WTC11 (cell line): ENCODE data around the gene GOLGA6L2. TPM values are rescaled to one million over a fixed set of nuclear protein-coding genes. Genes with fewer than 3 reads are reported as not detected.
"Not testable (repeated sequence)": the region's sequence is repeated elsewhere in the genome, so short reads cannot be mapped to it uniquely, and the experiment has no call there.

Experiments
- ATAC-seq: fragments of 200-7000 bp; cut with Tn5 transposase; 2 replicates; pipeline ENCODE4 v1.10.0; 2021; ENCODE audit warnings: mild to moderate bottlenecking, moderate library complexity
- CTCF ChIA-PET: fragments of 300-600 bp; sonication (Branson Sonifier 250); formaldehyde crosslinking; loops from one replicate; lab custom pipeline; 2021; ENCODE audit warnings: antibody characterized with exemption; lab: Charles Lee
- POLR2A ChIA-PET: fragments of 350-600 bp; sonication (Branson Sonifier 250); formaldehyde crosslinking; loops from one replicate; lab custom pipeline; 2021; ENCODE audit warnings: antibody characterized with exemption; lab: Charles Lee
- DNase-seq: peaks from one replicate; pipeline ENCODE4 v3.0.0; 2021; ENCODE audit warnings: low spot score
- H3K27ac Mint-ChIP-seq: 2 replicates; pipeline ENCODE4 v1.8.0; 2021; ENCODE audit warnings: mixed read lengths
- H3K27me3 Mint-ChIP-seq: 2 replicates; pipeline ENCODE4 v1.8.0; 2021; ENCODE audit warnings: low read depth, mild to moderate bottlenecking, moderate library complexity, mixed read lengths
- H3K36me3 Mint-ChIP-seq: 2 replicates; pipeline ENCODE4 v1.8.0; 2021; ENCODE audit warnings: mixed read lengths
- H3K4me1 Mint-ChIP-seq: 2 replicates; pipeline ENCODE4 v1.8.0; 2022; ENCODE audit warnings: mixed read lengths
- H3K4me3 Mint-ChIP-seq: 2 replicates; pipeline ENCODE4 v1.8.0; 2021; ENCODE audit warnings: mild to moderate bottlenecking, moderate library complexity, mixed read lengths
- H3K9me3 Mint-ChIP-seq: 2 replicates; pipeline ENCODE4 v1.8.0; 2021; ENCODE audit warnings: mixed read lengths
- JUN ChIP-seq: sonication (generic); formaldehyde crosslinking; IDR thresholded peaks from 2 replicates; pipeline ENCODE4 v1.8.0; 2023; ENCODE audit warnings: mild to moderate bottlenecking, missing genetic modification reagents
- MYBL2 ChIP-seq: sonication (generic); formaldehyde crosslinking; IDR thresholded peaks from 2 replicates; pipeline ENCODE4 v1.8.1; 2023; ENCODE audit warnings: mild to moderate bottlenecking, moderate library complexity, missing genetic modification reagents
- NFATC4 ChIP-seq: fragments of 250-450 bp; sonication (Bioruptor Pico); IDR thresholded peaks from 2 replicates; pipeline ENCODE4 v1.9.0; 2021; ENCODE audit warnings: mild to moderate bottlenecking
- OVOL2 ChIP-seq: fragments of 250-450 bp; sonication (Bioruptor Pico); IDR thresholded peaks from 2 replicates; pipeline ENCODE4 v1.9.0; 2021; ENCODE audit warnings: mild to moderate bottlenecking, borderline replicate concordance
- RORB ChIP-seq: fragments of 250-450 bp; sonication (Bioruptor Pico); IDR thresholded peaks from 2 replicates; pipeline ENCODE4 v1.9.0; 2021; ENCODE audit warnings: mild to moderate bottlenecking
- TEAD1 ChIP-seq: sonication (generic); formaldehyde crosslinking; IDR thresholded peaks from 2 replicates; pipeline ENCODE4 v1.8.0; 2022; ENCODE audit warnings: mild to moderate bottlenecking, missing genetic modification reagents
- ZBTB21 ChIP-seq: sonication (generic); formaldehyde crosslinking; IDR thresholded peaks from 2 replicates; pipeline ENCODE4 v1.8.1; 2023; ENCODE audit warnings: mild to moderate bottlenecking, missing genetic modification reagents, borderline replicate concordance
- ZNF219 ChIP-seq: sonication (generic); formaldehyde crosslinking; IDR thresholded peaks from 2 replicates; pipeline ENCODE4 v1.8.0; 2023; ENCODE audit warnings: missing genetic modification reagents, mild to moderate bottlenecking, borderline replicate concordance
- ZNF263 ChIP-seq: sonication (generic); formaldehyde crosslinking; IDR thresholded peaks from 2 replicates; pipeline ENCODE4 v1.8.1; 2022; ENCODE audit warnings: low read depth, mild to moderate bottlenecking, moderate library complexity, missing genetic modification reagents
- ZNF281 ChIP-seq: sonication (generic); formaldehyde crosslinking; IDR thresholded peaks from 2 replicates; pipeline ENCODE4 v1.8.0; 2023; ENCODE audit warnings: mild to moderate bottlenecking, missing genetic modification reagents
- ZNF416 ChIP-seq: fragments of 250-450 bp; sonication (Bioruptor Pico); IDR thresholded peaks from 2 replicates; pipeline ENCODE4 v1.9.0; 2021; ENCODE audit warnings: mild to moderate bottlenecking, inconsistent platforms
- ZNF425 ChIP-seq: fragments of 250-450 bp; sonication (Bioruptor Pico); conservative IDR thresholded peaks from 2 replicates; pipeline ENCODE4 v1.9.0; 2021; ENCODE audit warnings: mild to moderate bottlenecking
- ZSCAN18 ChIP-seq: fragments of 250-450 bp; sonication (Bioruptor Pico); IDR thresholded peaks from 2 replicates; pipeline ENCODE4 v2.1.2; 2022; ENCODE audit warnings: mild to moderate bottlenecking, moderate library complexity
- total RNA-seq: library from RNA; stranded (reverse); gene quantifications from 3 replicates; pipeline ENCODE4 v1.2.3, GENCODE V29; 2021
- TF ChIP-seq, protein P1 (sequence below): sonication (generic); formaldehyde crosslinking; IDR thresholded peaks from 2 replicates; pipeline ENCODE4 v1.8.1; 2023; ENCODE audit warnings: mild to moderate bottlenecking, missing genetic modification reagents
- TF ChIP-seq, protein P2 (sequence below): sonication (generic); formaldehyde crosslinking; IDR thresholded peaks from 2 replicates; pipeline ENCODE4 v1.8.1; 2022; ENCODE audit warnings: mild to moderate bottlenecking, missing genetic modification reagents, moderate library complexity, borderline replicate concordance

Gene GOLGA6L2
- total RNA-seq, 1 experiment from 2014 or later: not detected

DNA sequence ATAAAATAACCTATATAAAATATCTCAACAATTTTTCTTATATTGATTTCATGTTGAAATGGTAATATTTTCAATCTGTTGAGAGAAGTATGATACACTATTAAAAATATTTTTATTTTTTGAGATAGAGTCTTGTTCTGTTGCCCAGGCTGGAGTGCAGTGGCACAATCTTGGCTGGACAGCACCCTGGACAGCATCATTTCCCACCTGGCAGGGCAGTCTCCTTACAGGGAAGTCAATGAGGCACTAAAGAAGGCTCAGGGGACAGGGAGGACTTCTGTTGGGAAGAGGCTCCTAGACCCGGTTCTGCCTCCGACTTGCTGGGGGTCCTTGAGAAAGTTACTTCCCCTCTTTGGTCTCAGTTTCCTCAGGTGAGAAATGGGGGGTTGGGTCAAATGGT is 9.4 kb downstream of the GOLGA6L2 start:
- CTCF ChIA-PET: interaction anchor here (1.1 kb wide), 1 partner anchor 21 kb away, joined by 3 read pairs; no protein-coding TSS in a partner anchor
- no peaks in the 10 kb centered on the region for H3K4me1 Mint-ChIP-seq
- ATAC-seq: no peak
- peaks cover 23% of the 10 kb centered on the region for H3K36me3 Mint-ChIP-seq
- TF ChIP-seq OVOL2 (CRISPR knock-in tag): no peak
- no peak for TF ChIP-seq ZNF219 (CRISPR knock-in tag)
- no peak for TF ChIP-seq ZNF416 (CRISPR knock-in tag)
- TF ChIP-seq MYBL2 (CRISPR knock-in tag): no peak
- no peak for TF ChIP-seq ZSCAN18 (CRISPR knock-in tag)
- no peak for TF ChIP-seq NFATC4 (CRISPR knock-in tag)
- TF ChIP-seq ZNF281: no peak
- TF ChIP-seq ZBTB21 (CRISPR knock-in tag): no peak
- TF ChIP-seq ZNF425 (CRISPR knock-in tag): no peak
- TF ChIP-seq, all 79 proteins: peak for 0
- DNase-seq: no peak
- peaks cover 9% of the 10 kb centered on the region; the same call in 1 of the 2 replicates for H3K27me3 Mint-ChIP-seq
- POLR2A ChIA-PET: no interaction called here
- H3K27ac Mint-ChIP-seq: no peak overlapping the region
- H3K9me3 Mint-ChIP-seq: peaks cover 25% of the 10 kb centered on the region
- H3K4me3 Mint-ChIP-seq: no peak overlapping the region

DNA sequence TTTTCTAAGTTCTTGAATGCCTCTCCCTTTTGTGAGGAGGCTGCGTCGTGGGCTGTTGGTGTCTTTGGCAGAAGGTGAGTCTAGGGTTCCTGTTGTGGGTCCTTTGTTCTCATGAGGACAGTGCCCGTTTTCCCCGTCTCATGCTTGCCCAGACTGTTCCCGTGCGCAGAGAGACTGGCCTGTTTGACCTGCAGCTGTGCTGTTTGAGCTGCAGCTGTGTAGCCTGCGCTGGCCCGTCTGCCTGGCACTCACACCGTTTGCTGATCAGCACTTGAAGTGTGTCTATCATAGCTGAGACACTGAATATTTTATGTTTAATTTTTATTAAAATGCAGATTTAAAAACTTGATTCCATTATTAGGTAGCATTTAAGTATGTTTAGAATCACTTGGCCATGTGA is 9.9 kb downstream of the GOLGA6L2 start:
- ChIA-PET CTCF (interaction anchor here (1.1 kb wide), 1 partner anchor 20 kb away, joined by 3 read pairs; no protein-coding TSS in a partner anchor), POLR2A (no interaction called here)
- ATAC-seq (no peak), DNase-seq (no peak)
- H3K27ac Mint-ChIP-seq: no peak overlapping the region
- no peak overlapping the region for H3K4me3 Mint-ChIP-seq
- H3K36me3 Mint-ChIP-seq: peaks cover 20% of the 10 kb centered on the region
- no peak for TF ChIP-seq JUN (CRISPR knock-in tag)
- TF ChIP-seq RORB (CRISPR knock-in tag): no peak
- no peak for TF ChIP-seq TEAD1 (CRISPR knock-in tag)
- TF ChIP-seq, protein P1, sequence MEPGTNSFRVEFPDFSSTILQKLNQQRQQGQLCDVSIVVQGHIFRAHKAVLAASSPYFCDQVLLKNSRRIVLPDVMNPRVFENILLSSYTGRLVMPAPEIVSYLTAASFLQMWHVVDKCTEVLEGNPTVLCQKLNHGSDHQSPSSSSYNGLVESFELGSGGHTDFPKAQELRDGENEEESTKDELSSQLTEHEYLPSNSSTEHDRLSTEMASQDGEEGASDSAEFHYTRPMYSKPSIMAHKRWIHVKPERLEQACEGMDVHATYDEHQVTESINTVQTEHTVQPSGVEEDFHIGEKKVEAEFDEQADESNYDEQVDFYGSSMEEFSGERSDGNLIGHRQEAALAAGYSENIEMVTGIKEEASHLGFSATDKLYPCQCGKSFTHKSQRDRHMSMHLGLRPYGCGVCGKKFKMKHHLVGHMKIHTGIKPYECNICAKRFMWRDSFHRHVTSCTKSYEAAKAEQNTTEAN (CRISPR knock-in tag): no peak
- no peak for TF ChIP-seq ZNF263 (CRISPR knock-in tag)
- H3K4me1 Mint-ChIP-seq: no peaks in the 10 kb centered on the region
- peaks cover 20% of the 10 kb centered on the region for H3K9me3 Mint-ChIP-seq
- H3K27me3 Mint-ChIP-seq: peaks cover 5% of the 10 kb centered on the region; the same call in 1 of the 2 replicates

GRCh38 chr15:23436421-23436820 is 10.6 kb downstream of the GOLGA6L2 start:
- no peak for ATAC-seq
- peaks cover 20% of the 10 kb centered on the region for H3K36me3 Mint-ChIP-seq
- DNase-seq: no peak
- ChIA-PET POLR2A (no interaction called here), CTCF (interaction anchor here (1.1 kb wide), 1 partner anchor 20 kb away, joined by 3 read pairs; no protein-coding TSS in a partner anchor)
- H3K27ac Mint-ChIP-seq: no peak overlapping the region
- no peak overlapping the region for H3K4me3 Mint-ChIP-seq
- peaks cover 2% of the 10 kb centered on the region; the same call in 1 of the 2 replicates for H3K27me3 Mint-ChIP-seq
- H3K4me1 Mint-ChIP-seq: no peaks in the 10 kb centered on the region
- peaks cover 20% of the 10 kb centered on the region for H3K9me3 Mint-ChIP-seq
- TF ChIP-seq, protein P2, sequence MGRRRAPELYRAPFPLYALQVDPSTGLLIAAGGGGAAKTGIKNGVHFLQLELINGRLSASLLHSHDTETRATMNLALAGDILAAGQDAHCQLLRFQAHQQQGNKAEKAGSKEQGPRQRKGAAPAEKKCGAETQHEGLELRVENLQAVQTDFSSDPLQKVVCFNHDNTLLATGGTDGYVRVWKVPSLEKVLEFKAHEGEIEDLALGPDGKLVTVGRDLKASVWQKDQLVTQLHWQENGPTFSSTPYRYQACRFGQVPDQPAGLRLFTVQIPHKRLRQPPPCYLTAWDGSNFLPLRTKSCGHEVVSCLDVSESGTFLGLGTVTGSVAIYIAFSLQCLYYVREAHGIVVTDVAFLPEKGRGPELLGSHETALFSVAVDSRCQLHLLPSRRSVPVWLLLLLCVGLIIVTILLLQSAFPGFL (CRISPR knock-in tag): no peak
- TF ChIP-seq, all 79 proteins: peak for 0

GRCh38 chr15:23434699-23435098 is 12.3 kb downstream of the GOLGA6L2 start:
- DNase-seq, ATAC-seq, H3K4me3 Mint-ChIP-seq, H3K4me1 Mint-ChIP-seq, POLR2A ChIA-PET, H3K27ac Mint-ChIP-seq, H3K27me3 Mint-ChIP-seq, CTCF ChIA-PET: not testable (repeated sequence)
- peaks cover 20% of the 10 kb centered on the region for H3K9me3 Mint-ChIP-seq
- H3K36me3 Mint-ChIP-seq: peaks cover 20% of the 10 kb centered on the region

DNA sequence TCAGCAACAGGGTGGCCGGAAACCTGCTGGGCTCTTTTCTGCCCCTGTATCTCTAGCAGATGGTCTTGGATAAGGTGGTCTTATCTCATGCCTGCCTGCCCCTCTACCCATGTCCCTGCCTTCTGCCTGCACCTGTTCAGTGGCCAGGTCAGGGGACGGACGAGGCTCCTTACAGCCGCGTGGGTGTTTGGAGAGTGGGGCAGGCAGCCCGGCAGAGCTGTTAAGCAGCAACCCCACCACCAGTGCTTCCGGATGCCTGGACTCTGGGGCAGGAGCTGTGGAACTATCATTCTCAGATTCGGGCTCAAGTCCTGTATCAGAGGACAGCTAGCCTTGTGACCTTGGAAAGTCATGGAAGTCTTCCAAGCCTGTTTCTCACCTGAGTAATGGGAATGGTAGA is 21.7 kb downstream of the GOLGA6L2 start:
- DNase-seq, POLR2A ChIA-PET, H3K27me3 Mint-ChIP-seq, H3K4me1 Mint-ChIP-seq, H3K27ac Mint-ChIP-seq, CTCF ChIA-PET, H3K4me3 Mint-ChIP-seq, H3K9me3 Mint-ChIP-seq, ATAC-seq, H3K36me3 Mint-ChIP-seq: not testable (repeated sequence)
